22Rv1 (cell line): ENCODE measurements around the gene YTHDC2.

Experiments used
- H3K27ac ChIP-seq: fragments of 450-650 bp; 2 replicates; pipeline ENCODE4 v1.5.1; 2017
- ZFX ChIP-seq: fragments of 450-650 bp; IDR thresholded peaks from 2 replicates; pipeline ENCODE4 v1.6.1; 2017; ENCODE audit warnings: antibody characterized with exemption, borderline replicate concordance
- TF ChIP-seq, protein P1 (sequence below): fragments of 450-650 bp; IDR thresholded peaks from 2 replicates; pipeline ENCODE4 v1.5.1; 2017; ENCODE audit warnings: mild to moderate bottlenecking

Gene YTHDC2

DNA sequence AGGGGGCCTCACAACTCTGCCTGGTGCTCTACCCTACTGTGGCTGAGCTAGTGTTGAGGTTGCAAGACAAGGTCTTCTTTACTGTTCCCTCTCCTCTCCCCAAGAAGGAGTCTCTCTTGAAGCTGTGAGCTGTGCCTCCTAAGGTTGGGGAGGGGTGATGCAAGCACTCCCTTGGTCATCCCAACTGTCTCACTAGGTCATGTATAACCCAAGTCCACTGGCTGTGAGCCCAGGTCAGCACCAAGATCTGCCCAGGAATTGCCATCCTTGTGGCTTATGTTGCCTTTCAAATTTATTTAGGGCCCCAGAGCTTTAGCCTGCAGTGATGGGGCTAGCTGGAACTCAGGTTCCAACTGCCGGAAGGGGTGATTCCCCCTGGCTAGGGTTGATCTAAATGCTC, 10.3 kb upstream of the YTHDC2 start:
- TF ChIP-seq ZFX: no peak
- TF ChIP-seq, protein P1, sequence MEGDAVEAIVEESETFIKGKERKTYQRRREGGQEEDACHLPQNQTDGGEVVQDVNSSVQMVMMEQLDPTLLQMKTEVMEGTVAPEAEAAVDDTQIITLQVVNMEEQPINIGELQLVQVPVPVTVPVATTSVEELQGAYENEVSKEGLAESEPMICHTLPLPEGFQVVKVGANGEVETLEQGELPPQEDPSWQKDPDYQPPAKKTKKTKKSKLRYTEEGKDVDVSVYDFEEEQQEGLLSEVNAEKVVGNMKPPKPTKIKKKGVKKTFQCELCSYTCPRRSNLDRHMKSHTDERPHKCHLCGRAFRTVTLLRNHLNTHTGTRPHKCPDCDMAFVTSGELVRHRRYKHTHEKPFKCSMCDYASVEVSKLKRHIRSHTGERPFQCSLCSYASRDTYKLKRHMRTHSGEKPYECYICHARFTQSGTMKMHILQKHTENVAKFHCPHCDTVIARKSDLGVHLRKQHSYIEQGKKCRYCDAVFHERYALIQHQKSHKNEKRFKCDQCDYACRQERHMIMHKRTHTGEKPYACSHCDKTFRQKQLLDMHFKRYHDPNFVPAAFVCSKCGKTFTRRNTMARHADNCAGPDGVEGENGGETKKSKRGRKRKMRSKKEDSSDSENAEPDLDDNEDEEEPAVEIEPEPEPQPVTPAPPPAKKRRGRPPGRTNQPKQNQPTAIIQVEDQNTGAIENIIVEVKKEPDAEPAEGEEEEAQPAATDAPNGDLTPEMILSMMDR: no peak

DNA sequence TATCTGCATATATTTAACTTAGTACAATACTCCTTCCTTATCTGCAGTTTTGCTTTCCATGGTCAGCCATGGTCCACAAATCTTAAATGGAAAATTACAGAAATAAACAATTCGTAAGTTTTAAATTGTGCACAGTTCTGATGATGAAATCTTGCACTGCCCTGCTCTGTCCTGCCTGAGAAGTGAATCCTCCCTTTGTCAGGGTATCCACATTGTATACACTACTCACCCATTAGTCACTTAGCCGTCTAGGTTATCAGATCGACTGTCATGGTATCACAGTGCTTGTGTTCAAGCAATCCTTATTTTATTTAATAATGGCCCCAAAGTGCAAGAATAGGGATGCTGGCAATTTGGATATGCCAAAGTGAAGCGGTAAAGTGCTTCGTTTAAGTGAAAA, 8.3 kb upstream of the YTHDC2 start:
- no peak overlapping the region for H3K27ac ChIP-seq
- no peak for TF ChIP-seq ZFX
- TF ChIP-seq, protein P1: no peak

More for the DNA sequence above, 10.3 kb upstream of the YTHDC2 start:
- H3K27ac ChIP-seq: no peak overlapping the region

DNA sequence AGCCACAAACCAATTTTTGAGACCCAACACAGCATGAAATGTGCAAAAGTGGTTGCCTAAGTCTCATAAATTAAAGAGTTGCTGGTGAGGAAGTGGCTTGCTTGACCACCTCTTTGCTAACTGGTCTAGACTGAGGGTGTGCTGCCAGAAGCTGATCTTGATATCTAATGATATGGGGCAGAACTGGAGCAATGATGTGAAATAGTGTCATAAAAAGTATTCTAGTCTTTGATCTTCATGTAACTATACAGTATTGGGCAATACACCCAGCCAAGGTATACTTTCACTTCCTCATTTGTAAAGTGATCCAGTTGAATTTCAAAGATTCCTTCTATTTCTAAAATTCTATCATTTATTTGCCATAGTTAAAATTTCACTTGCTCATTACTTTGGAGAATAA, 5.9 kb upstream of the YTHDC2 start:
- TF ChIP-seq, protein P1: no peak
- no peak for TF ChIP-seq ZFX
- no peak overlapping the region for H3K27ac ChIP-seq

DNA sequence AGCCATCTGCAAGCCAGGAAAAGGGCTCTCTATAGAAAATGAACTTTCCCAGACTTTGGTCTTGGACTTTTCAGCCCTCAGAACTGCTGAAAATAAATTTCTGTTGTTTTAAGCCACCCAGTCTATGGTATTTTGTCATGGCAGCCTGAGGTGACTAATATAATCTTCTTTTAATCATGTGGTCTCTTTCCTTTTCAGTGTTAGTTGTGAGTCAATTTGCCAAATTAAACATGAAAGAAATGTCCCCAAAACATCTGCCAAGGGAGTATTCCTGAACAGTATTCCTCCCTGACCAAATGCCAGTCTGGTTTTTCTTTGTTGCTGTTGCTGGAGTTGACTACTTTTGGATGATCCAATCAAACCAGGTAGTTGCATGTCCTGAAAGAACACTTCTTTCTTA, 4.7 kb upstream of the YTHDC2 start:
- H3K27ac ChIP-seq: no peak overlapping the region
- TF ChIP-seq ZFX: no peak
- TF ChIP-seq, protein P1: no peak

DNA sequence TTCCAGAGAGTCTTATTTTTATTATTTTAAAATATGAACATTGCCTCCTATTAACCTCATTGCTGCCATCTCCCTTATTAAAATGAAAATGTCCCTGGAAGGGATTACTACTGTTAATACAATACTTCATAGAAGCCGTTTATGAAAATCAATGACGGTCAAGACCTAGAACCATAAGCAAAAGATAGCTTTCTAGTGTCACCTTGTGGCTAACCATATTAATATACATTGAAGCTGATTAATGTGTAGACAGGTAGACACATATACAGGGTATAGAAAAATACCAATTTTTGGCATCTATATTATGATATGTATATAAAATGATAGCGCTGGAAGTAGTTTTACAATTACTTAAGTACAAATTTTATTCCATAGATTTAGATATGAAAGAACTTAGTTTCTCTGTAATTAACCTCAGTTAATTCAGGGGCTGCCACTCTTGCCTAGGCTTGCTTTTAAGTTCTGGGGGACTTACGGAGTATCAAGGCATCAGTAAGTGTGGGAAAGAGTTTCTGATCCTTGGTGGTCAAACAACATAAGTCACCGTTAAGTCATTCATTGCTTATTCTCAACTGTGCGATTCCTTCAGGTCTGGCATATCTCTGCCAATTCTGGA, 2.5 kb upstream of the YTHDC2 start:
- TF ChIP-seq, protein P1: peak; percentile 73
- no peak for TF ChIP-seq ZFX
- no peak overlapping the region for H3K27ac ChIP-seq

DNA sequence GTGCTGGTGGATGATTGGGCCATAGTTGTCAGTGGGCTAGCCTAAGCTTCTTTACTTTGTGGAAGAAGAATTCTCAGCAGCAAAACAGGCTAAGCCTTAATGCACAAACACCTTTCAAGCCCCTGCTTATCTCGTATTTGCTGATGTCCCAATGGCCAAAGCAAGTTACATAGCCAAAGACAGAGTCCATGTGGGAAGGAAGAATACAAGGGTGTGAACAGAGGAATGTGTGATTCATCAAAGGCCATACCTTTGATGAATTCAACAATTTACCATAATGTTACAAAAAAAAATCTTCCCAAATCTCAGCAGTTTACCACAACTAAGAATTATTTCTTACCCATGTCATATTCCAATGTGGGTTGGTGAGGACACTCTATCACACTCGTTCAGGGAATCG, 1.2 kb upstream of the YTHDC2 start:
- no peak for TF ChIP-seq ZFX
- TF ChIP-seq, protein P1: no peak
- no peak overlapping the region for H3K27ac ChIP-seq

DNA sequence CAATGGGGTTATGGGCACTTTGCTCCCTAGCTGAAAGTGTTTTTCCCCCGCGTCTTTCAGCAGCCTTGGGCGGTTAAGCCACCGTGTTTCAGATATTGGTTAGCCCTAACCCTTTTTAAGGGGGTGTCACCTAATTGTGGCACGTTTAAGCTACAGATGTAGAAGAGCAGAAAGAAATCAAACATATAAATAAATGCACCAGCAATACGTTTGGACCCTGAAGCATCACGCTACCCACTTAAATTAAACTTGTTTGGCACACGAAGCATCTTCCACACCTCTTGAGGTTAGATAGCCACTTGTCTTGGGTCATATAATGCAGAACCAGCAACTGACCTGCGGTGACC, 768 bp downstream of the YTHDC2 start:
- TF ChIP-seq, protein P1: no peak
- TF ChIP-seq ZFX: no peak
- peak overlapping the region; percentile 56; the same call in 1 of the 2 replicates for H3K27ac ChIP-seq
